Parathyroid adenoma (tissue), 2 donors: Measurements from ENCODE around the gene AGPAT4.

Experiments used
- H2AFZ ChIP-seq: fragments of 300-600 bp; sonication (generic); one replicate; pipeline ENCODE4 v1.7.0; 2017; ENCODE audit warnings: antibody characterized with exemption, mild to moderate bottlenecking
- H3K27ac ChIP-seq: fragments of 300-600 bp; sonication (generic); one replicate; pipeline ENCODE4 v1.7.0; 2017
- H3K27me3 ChIP-seq: fragments of 300-600 bp; sonication (generic); one replicate; pipeline ENCODE4 v1.7.0; 2017; ENCODE audit warnings: low read length; ENCODE audit not compliant: control insufficient read depth, insufficient read depth
- H3K36me3 ChIP-seq: fragments of 300-600 bp; sonication (generic); one replicate; pipeline ENCODE4 v1.7.0; 2017; ENCODE audit warnings: low read length; ENCODE audit not compliant: control insufficient read depth, insufficient read depth
- H3K4me1 ChIP-seq: fragments of 300-600 bp; sonication (generic); one replicate; pipeline ENCODE4 v1.7.0; 2017; ENCODE audit warnings: control low read depth
- H3K4me2 ChIP-seq: fragments of 300-600 bp; sonication (generic); one replicate; pipeline ENCODE4 v1.7.0; 2017; ENCODE audit warnings: low read length
- H3K4me3 ChIP-seq: fragments of 300-600 bp; sonication (generic); one replicate; pipeline ENCODE4 v1.7.0; 2017; ENCODE audit warnings: low read depth, low read length
- H3K79me2 ChIP-seq: fragments of 300-600 bp; sonication (generic); one replicate; pipeline ENCODE4 v1.7.0; 2017; ENCODE audit warnings: control low read depth
- H3K9ac ChIP-seq: fragments of 300-600 bp; sonication (generic); one replicate; pipeline ENCODE4 v1.7.0; 2017; ENCODE audit warnings: mild to moderate bottlenecking
- H3K9me3 ChIP-seq: fragments of 300-600 bp; sonication (generic); one replicate; pipeline ENCODE4 v1.7.0; 2017; ENCODE audit warnings: low read length; ENCODE audit not compliant: control insufficient read depth
- CTCF ChIP-seq: fragments of 300-600 bp; sonication (generic); IDR thresholded peaks from one replicate; pipeline ENCODE4 v1.7.0; 2017; ENCODE audit warnings: antibody characterized with exemption, mild to moderate bottlenecking
- donor health status: primary hyperparathyroidism.

The AGPAT4 gene

GRCh38 chr6:161140554-161140875 is 133.3 kb downstream of the AGPAT4 start:
- Histone ChIP-seq H3K4me2 (no peak overlapping the region), H3K27ac (no peak overlapping the region), H3K36me3 (no peaks in the 10 kb centered on the region), H3K4me1 (no peaks in the 10 kb centered on the region), H3K9me3 (no peaks in the 10 kb centered on the region), H3K79me2 (no peaks in the 10 kb centered on the region), H2AFZ (no peak overlapping the region), H3K4me3 (no peak overlapping the region), H3K9ac (no peak overlapping the region), H3K27me3 (no peaks in the 10 kb centered on the region)
- TF ChIP-seq CTCF: no peak

DNA sequence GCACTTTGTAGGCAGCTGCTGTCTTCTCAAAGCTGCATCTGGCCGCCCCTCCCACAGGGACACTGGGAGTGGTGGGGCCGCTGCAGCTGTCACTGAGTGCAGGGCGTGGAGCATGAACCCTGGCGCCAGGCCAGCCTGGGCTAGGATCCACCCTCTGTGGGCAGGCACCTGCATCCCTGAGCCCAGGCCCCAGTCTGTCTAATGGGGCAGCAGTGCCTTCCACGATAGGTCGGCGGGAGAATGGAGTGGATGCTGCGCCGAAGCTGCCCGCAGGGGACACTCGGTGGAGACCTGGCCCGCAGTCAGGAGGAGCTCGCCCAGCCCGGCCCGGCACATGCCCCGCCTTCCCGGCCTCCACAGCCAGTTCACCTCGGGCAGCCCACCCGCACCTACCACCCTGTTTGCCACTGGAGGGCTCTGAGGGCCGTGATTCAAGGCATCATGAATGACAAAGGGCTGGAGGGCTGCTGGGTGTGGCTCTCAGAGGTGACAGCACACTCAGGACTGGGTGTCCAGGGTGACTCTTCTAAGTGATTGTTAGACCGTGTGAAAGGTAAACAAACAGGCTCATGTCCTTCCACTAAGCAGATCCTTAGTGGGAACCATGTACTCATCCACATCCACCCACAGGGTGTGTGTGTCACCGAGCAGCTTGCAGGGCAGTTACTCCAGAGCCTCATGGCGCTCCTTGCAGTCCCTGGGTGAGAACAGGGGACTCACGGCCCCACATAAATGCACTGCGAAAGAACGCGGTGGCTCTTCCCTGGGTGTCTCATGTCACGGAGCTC is 133.9 kb downstream of the AGPAT4 start:
- no peaks in the 10 kb centered on the region for H3K9me3 ChIP-seq
- no peak overlapping the region for H3K4me3 ChIP-seq
- no peaks in the 10 kb centered on the region for H3K4me1 ChIP-seq
- H3K27ac ChIP-seq: no peak overlapping the region
- no peak for TF ChIP-seq CTCF
- no peak overlapping the region for H2AFZ ChIP-seq
- no peaks in the 10 kb centered on the region for H3K79me2 ChIP-seq
- no peaks in the 10 kb centered on the region for H3K27me3 ChIP-seq
- no peaks in the 10 kb centered on the region for H3K36me3 ChIP-seq
- H3K4me2 ChIP-seq: no peak overlapping the region
- no peak overlapping the region for H3K9ac ChIP-seq

GRCh38 chr6:161139304-161139765 is 134.5 kb downstream of the AGPAT4 start:
- Histone ChIP-seq H3K4me1 (no peaks in the 10 kb centered on the region), H3K36me3 (no peaks in the 10 kb centered on the region), H3K9ac (no peak overlapping the region), H3K4me2 (no peak overlapping the region), H3K79me2 (no peaks in the 10 kb centered on the region), H3K4me3 (no peak overlapping the region), H2AFZ (no peak overlapping the region), H3K9me3 (no peaks in the 10 kb centered on the region), H3K27me3 (no peaks in the 10 kb centered on the region), H3K27ac (no peak overlapping the region)
- TF ChIP-seq CTCF: no peak

DNA sequence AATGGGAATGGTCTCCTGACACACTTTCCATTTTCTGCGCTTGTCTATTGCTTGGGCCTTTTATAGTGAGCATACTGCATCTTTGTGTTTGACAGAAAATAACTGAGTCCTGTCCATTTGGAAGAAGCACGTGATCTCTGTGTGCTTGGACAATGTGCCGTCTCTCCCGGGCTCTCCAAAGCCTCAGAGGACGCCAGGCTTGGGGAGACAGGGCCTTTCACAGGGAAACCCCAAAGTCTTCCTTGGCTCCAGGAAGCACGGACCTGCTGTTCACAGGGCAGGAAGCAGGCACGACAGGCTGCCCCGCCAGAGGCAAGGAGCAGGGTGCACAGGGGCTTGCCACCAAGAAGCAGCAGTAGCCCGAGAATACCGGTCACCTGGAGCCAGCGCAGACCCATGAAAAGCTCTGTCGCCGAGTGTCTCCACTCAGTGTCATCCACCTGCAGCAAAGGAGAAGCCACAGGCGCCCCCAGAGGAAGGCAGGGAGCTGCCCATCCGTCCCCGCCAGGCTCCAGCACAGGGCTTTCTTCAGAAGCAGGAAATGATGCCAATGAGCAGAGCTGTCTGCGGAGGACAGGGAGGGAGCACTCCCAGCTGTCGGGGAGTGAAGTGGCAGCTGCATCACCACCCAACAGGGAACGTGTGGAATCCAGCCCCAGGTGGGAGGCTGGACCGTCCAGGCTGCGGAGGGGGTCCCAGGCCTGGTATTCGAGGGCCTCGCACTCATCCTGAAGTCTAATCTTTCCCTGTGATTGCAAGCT is 135.1 kb downstream of the AGPAT4 start:
- Histone ChIP-seq H3K4me3 (no peak overlapping the region), H3K9me3 (no peaks in the 10 kb centered on the region), H3K36me3 (no peaks in the 10 kb centered on the region), H3K4me2 (no peak overlapping the region), H3K79me2 (no peaks in the 10 kb centered on the region), H3K4me1 (no peaks in the 10 kb centered on the region), H3K9ac (no peak overlapping the region), H2AFZ (no peak overlapping the region), H3K27ac (no peak overlapping the region), H3K27me3 (no peaks in the 10 kb centered on the region)
- TF ChIP-seq CTCF: no peak
